Nephron (organoid): ENCODE data around the gene SSUH2.

Experiments
- H3K27ac Mint-ChIP-seq, 3 experiments: 2 replicates each; pipeline ENCODE4 v1.8.0; 2020; ENCODE audit warnings: mixed read lengths in 3 of 3, mild to moderate bottlenecking in 2 of 3, moderate library complexity in 1 of 3
- H3K27me3 Mint-ChIP-seq: 2 replicates; pipeline ENCODE4 v1.8.0; 2021; ENCODE audit warnings: low read depth, mild to moderate bottlenecking, moderate library complexity, mixed read lengths
- H3K36me3 Mint-ChIP-seq: 2 replicates; pipeline ENCODE4 v1.8.0; 2020; ENCODE audit warnings: low read depth, mixed read lengths
- H3K4me1 Mint-ChIP-seq: 2 replicates; pipeline ENCODE4 v1.8.0; 2020; ENCODE audit warnings: mixed read lengths
- H3K4me3 Mint-ChIP-seq, 3 experiments: 2 replicates each; pipeline ENCODE4 v1.8.0; 2020; ENCODE audit warnings: mild to moderate bottlenecking in 3 of 3, mixed read lengths in 3 of 3, moderate library complexity in 2 of 3
- H3K9me3 Mint-ChIP-seq: 2 replicates; pipeline ENCODE4 v1.8.0; 2020; ENCODE audit warnings: mixed read lengths
- TF ChIP-seq, protein P1 (sequence below), 3 experiments: fragments of 200-600 bp; sonication (generic); IDR thresholded peaks; one replicate each; pipeline ENCODE4 v1.5.0; 2021; ENCODE audit warnings: antibody characterized with exemption in 3 of 3; ENCODE audit not compliant: unreplicated experiment in 3 of 3

SSUH2 gene

GRCh38 chr3:8639659-8640000, 5.0 kb downstream of the SSUH2 start:
- TF ChIP-seq, protein P1, sequence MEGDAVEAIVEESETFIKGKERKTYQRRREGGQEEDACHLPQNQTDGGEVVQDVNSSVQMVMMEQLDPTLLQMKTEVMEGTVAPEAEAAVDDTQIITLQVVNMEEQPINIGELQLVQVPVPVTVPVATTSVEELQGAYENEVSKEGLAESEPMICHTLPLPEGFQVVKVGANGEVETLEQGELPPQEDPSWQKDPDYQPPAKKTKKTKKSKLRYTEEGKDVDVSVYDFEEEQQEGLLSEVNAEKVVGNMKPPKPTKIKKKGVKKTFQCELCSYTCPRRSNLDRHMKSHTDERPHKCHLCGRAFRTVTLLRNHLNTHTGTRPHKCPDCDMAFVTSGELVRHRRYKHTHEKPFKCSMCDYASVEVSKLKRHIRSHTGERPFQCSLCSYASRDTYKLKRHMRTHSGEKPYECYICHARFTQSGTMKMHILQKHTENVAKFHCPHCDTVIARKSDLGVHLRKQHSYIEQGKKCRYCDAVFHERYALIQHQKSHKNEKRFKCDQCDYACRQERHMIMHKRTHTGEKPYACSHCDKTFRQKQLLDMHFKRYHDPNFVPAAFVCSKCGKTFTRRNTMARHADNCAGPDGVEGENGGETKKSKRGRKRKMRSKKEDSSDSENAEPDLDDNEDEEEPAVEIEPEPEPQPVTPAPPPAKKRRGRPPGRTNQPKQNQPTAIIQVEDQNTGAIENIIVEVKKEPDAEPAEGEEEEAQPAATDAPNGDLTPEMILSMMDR (IDR thresholded peaks at IDR 0.05; ENCODE audit: unreplicated experiment in 3 of 3): no peak
- Mint-ChIP-seq H3K4me3 (no peak overlapping the region), H3K27ac (peak overlapping the region in 2 of 3 experiments; percentile 10 to 59), H3K27me3 (peaks cover 22% of the 10 kb centered on the region), H3K9me3 (peaks cover 3% of the 10 kb centered on the region), H3K4me1 (peaks cover 22% of the 10 kb centered on the region), H3K36me3 (no peaks in the 10 kb centered on the region)

GRCh38 chr3:8638994-8639658, 5.5 kb downstream of the SSUH2 start:
- Mint-ChIP-seq H3K9me3 (peaks cover 3% of the 10 kb centered on the region), H3K27me3 (peaks cover 22% of the 10 kb centered on the region), H3K27ac (peak overlapping the region; percentile 14 to 43 (median 24)), H3K36me3 (no peaks in the 10 kb centered on the region), H3K4me1 (peaks cover 20% of the 10 kb centered on the region), H3K4me3 (no peak overlapping the region)
- TF ChIP-seq, protein P1 (IDR thresholded peaks at IDR 0.05; ENCODE audit: unreplicated experiment in 3 of 3): no peak

DNA sequence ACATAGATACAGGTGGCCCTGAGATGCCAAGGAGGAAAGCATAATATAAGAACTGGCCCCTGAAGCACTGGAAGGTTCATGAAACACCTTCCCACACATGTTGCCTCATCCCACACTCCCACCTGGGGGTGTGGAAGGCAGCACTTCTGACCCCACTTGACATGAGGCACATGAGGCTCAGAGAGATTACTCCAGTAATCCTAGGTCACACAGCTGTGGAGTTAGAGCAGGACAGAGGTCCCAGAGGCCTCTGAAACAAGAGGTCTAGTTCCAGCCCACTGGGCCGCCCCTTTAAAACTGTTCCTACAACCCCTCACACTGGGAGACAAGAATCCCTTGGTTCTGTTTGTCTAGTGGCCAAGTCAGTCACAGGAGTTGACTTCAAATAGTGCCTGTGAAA, 7.2 kb downstream of the SSUH2 start:
- peaks cover 3% of the 10 kb centered on the region for H3K9me3 Mint-ChIP-seq
- H3K4me1 Mint-ChIP-seq: peaks cover 21% of the 10 kb centered on the region

DNA sequence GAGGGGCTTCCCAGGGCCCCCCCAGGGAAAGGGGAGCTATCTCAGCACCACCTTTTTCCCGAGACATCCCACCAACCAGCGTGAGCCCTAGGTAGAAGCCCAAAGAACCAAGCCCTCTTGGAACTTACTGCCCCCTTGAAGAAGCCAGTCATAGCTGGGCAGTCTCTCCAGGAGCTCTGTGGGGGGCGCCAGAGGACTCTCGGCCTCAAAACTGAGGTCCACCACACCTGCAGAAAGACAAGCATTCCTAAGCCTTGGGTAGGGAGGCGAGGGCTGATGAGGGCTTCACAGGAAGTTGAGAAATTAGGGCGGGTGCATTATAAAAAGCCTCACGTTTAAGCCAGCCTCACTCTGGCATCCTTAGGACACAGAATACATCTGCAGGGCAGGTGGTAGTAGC, 9.0 kb downstream of the SSUH2 start:
- TF ChIP-seq, protein P1 (IDR thresholded peaks at IDR 0.05; ENCODE audit: unreplicated experiment in 3 of 3): no peak
- no peak overlapping the region for H3K4me3 Mint-ChIP-seq
- H3K36me3 Mint-ChIP-seq: no peaks in the 10 kb centered on the region
- H3K27ac Mint-ChIP-seq: no peak overlapping the region
- peaks cover 37% of the 10 kb centered on the region for H3K27me3 Mint-ChIP-seq
- peaks cover 33% of the 10 kb centered on the region for H3K4me1 Mint-ChIP-seq
- peaks cover 3% of the 10 kb centered on the region for H3K9me3 Mint-ChIP-seq

More for the DNA sequence above, 7.2 kb downstream of the SSUH2 start:
- no peaks in the 10 kb centered on the region for H3K36me3 Mint-ChIP-seq
- H3K27me3 Mint-ChIP-seq: peaks cover 22% of the 10 kb centered on the region
- TF ChIP-seq, protein P1 (IDR thresholded peaks at IDR 0.05; ENCODE audit: unreplicated experiment in 3 of 3): no peak
- H3K4me3 Mint-ChIP-seq: no peak overlapping the region
- no peak overlapping the region for H3K27ac Mint-ChIP-seq

GRCh38 chr3:8635125-8635524, 9.5 kb downstream of the SSUH2 start:
- Mint-ChIP-seq H3K4me1 (peaks cover 35% of the 10 kb centered on the region), H3K4me3 (no peak overlapping the region), H3K36me3 (no peaks in the 10 kb centered on the region), H3K27ac (no peak overlapping the region), H3K27me3 (peaks cover 37% of the 10 kb centered on the region), H3K9me3 (peaks cover 3% of the 10 kb centered on the region)
- TF ChIP-seq, protein P1 (IDR thresholded peaks at IDR 0.05; ENCODE audit: unreplicated experiment in 3 of 3): no peak
